GM23338 (cell line): Measurements from ENCODE around the gene ABCA12.

ENCODE experiments used
- CTCF ChIP-seq, 2 experiments: fragments of 200-600 bp in 1 of 2; sonication (generic) in 1 of 2; conservative IDR thresholded peaks; 2 replicates each; pipeline versions ENCODE4 v1.5.1 to v1.6.1; 2016 to 2017; ENCODE audit warnings: antibody characterized with exemption in 2 of 2, low read depth in 2 of 2, mild to moderate bottlenecking in 2 of 2, moderate library complexity in 1 of 2
- JUNB ChIP-seq: IDR thresholded peaks from one replicate; pipeline ENCODE4 v1.6.1; 2016; ENCODE audit warnings: antibody characterized with exemption; ENCODE audit not compliant: unreplicated experiment
- POLR2AphosphoS5 ChIP-seq: IDR thresholded peaks from 2 replicates; pipeline ENCODE4 v1.6.1; 2016; ENCODE audit warnings: antibody characterized with exemption, low read depth
- REST ChIP-seq: IDR thresholded peaks from one replicate; pipeline ENCODE4 v1.6.1; 2018; ENCODE audit warnings: antibody characterized with exemption; ENCODE audit not compliant: unreplicated experiment

DNA sequence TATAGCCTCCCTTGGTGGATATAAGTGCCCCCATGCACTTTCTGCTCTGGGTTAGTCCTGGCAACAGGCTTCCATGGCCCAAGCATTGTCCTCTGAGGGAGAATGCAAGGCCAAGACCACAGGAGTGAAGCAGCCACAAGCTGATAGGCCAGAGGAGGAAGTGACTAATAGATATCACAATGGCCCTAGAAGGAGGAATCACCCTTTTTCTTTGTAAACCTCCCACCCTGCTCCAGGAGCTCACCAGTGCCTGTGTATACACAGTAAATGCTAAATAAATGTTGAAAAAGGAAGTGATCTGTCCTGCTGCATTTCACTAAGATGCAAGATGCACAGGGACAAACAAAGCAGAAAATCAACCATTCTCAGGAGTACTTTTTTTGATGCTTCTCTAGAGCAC lies 49.7 kb upstream of the ABCA12 start:
- TF ChIP-seq REST, result no peak
- no peak for TF ChIP-seq CTCF (conservative IDR thresholded peaks at IDR 0.05; ENCODE audit: low read depth in 2 of 2)
- TF ChIP-seq POLR2AphosphoS5, result no peak
- no peak for TF ChIP-seq JUNB
